Transverse colon (tissue), 4 donors: ENCODE results near the gene GNAO1.

ENCODE experiments used
- EP300 ChIP-seq: sonication (generic); formaldehyde crosslinking; IDR thresholded peaks from one replicate; pipeline ENCODE4 v1.6.1; 2017; ENCODE audit warnings: antibody characterized with exemption, low read depth
- POLR2A ChIP-seq: fragments of 450-650 bp; IDR thresholded peaks from one replicate; pipeline ENCODE4 v1.6.1; 2016; ENCODE audit warnings: antibody characterized with exemption, mild to moderate bottlenecking, moderate library complexity
- POLR2AphosphoS5 ChIP-seq, 3 donors: sonication (generic); formaldehyde crosslinking; IDR thresholded peaks; one replicate each; pipeline ENCODE4 v1.6.1; 2016; ENCODE audit warnings: antibody characterized with exemption in 3 of 3
- TF ChIP-seq, protein P1 (sequence below), 5 experiments: fragments of 200-600 bp in 3 of 5; fragments of 450-650 bp in 2 of 5; sonication (generic) in 3 of 5; IDR thresholded peaks; 1 replicate in 2 of 5; 2 replicates in 3 of 5; pipeline ENCODE4 v1.5.1; 2016 to 2017; ENCODE audit warnings: antibody characterized with exemption in 5 of 5, inconsistent platforms in 3 of 5, mild to moderate bottlenecking in 2 of 5, moderate library complexity in 1 of 5

DNA sequence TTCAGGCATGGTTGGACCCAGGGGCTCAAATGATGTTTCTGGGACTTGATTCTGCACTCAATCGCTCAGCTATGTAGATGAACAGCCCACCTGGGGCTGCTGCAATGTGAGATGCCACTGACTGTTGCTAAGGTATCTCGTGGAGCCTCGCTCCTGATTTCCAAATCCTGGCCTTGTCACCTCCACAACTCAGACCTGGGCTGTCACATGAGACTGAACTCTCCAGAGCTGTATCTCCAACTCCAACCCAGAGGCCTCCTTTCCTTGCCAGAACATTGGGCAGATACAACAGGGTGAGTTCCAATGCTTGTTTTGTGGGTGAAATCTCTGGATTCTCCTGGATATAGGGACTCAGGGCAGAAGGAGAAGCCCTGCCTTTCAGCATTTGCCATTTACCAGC, 79.5 kb downstream of the GNAO1 start:
- TF ChIP-seq, protein P1, sequence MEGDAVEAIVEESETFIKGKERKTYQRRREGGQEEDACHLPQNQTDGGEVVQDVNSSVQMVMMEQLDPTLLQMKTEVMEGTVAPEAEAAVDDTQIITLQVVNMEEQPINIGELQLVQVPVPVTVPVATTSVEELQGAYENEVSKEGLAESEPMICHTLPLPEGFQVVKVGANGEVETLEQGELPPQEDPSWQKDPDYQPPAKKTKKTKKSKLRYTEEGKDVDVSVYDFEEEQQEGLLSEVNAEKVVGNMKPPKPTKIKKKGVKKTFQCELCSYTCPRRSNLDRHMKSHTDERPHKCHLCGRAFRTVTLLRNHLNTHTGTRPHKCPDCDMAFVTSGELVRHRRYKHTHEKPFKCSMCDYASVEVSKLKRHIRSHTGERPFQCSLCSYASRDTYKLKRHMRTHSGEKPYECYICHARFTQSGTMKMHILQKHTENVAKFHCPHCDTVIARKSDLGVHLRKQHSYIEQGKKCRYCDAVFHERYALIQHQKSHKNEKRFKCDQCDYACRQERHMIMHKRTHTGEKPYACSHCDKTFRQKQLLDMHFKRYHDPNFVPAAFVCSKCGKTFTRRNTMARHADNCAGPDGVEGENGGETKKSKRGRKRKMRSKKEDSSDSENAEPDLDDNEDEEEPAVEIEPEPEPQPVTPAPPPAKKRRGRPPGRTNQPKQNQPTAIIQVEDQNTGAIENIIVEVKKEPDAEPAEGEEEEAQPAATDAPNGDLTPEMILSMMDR (IDR thresholded peaks at IDR 0.05): no peak
- TF ChIP-seq EP300: no peak
- TF ChIP-seq POLR2AphosphoS5 (IDR thresholded peaks at IDR 0.05): no peak
- no peak for TF ChIP-seq POLR2A
